Mesenchymal stem cell (in vitro differentiated cells and primary cell): Measurements from ENCODE around the gene JAG2. TPM values are rescaled to one million over a fixed set of nuclear protein-coding genes. Genes with fewer than 3 reads are reported as not detected.

ENCODE experiments used
- small RNA-seq: library from polyadenylated mRNA; stranded (forward); fragments of <200 nt; extraction: miRNeasy Mini kit (QIAGEN cat#:217004); gene quantifications from one replicate; pipeline ENCODE3, GENCODE V24; 2013; ENCODE audit warnings: low read depth

Gene JAG2

Small RNA genes lying within 50 kb of the gene (small RNA-seq; reads per million reads assigned to genes)
- gene AL512356.2 (not detected), gene MIR6765 (not detected)
